ENCODE results near the gene OPN1MW.
"Not testable (repeated sequence)": the region's sequence is repeated elsewhere in the genome, so short reads cannot be mapped to it uniquely, and the experiment has no call there.

GRCh38 chrX:154174356-154174755 lies 8.0 kb upstream of the OPN1MW start:
- TF ChIP-seq CTCF (conservative IDR thresholded peaks at IDR 0.05 in 1 of 2, IDR thresholded peaks at IDR 0.05 in 1 of 2; ENCODE audit: extremely low read depth in 1 of 2, insufficient read depth in 1 of 2, low read depth in 1 of 2, low read length in 2 of 2); EZH2 (IDR thresholded peaks at IDR 0.05; ENCODE audit: borderline replicate concordance, low read length): not testable (repeated sequence)

Data from mammary epithelial cell (primary cell).